Activated CD4-positive, CD25-positive, alpha-beta regulatory T cell (primary cell): ENCODE measurements around the gene SEC22C.
"Not testable (repeated sequence)": the region's sequence is repeated elsewhere in the genome, so short reads cannot be mapped to it uniquely, and the experiment has no call there.

ENCODE experiments used
- DNase-seq, 4 experiments: peaks; one replicate each; lab custom pipeline; 2025; lab: John Stamatoyannopoulos, UW

Gene SEC22C

DNA sequence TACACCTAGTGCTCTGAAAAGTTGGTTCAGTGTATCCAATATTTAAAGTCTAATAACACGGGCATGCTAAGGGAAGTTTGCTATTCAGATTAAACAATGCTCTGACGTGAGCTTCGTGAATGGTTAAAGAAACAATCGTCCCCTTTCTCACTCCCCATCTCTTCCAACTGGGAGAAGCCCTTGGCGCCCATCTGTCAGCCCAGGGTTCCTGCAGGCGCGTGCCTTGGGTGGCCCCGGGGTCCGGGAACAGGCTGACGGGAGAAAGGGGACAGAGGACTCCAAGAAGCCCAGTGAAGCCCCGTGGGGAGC, 413 bp downstream of the SEC22C start:
- no peak for DNase-seq

DNA sequence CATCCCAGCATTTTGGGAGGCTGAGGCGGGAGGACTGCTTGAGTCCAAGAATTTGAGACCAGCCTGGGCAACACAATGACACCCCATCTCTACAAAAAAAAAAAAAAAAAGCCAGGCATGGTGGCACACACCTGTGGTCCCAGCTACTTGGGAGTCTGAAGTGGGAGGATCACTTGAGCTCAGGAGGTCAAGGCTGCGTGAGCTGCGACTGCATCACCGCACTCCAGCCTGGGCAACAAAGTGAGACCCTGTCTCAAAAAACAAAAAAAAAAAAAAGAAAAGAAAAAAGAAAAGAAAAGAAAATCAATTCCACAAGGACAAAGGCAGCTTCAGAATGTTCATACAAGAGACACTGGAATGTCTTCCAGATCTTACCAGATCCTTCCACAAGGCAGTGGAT, 2.4 kb downstream of the SEC22C start:
- DNase-seq = not testable (repeated sequence)

DNA sequence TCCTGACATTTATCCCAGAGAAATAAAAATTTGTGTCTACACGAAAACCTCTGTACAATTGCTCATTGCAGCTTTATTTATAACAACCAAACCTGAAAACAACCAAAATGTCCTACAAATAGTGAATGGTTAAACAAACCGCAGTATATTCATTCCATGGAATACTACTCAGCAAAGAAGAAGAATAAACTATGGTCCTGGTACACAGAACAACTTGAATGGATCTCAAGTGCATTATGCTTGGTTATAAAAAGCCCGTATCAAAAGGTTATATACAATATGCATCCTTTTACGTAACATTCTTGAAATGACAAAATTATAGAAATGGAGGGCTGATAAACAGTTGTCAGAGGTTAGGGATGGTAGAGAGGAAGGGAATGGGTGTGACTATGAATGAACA, 3.7 kb downstream of the SEC22C start:
- DNase-seq = no peak

DNA sequence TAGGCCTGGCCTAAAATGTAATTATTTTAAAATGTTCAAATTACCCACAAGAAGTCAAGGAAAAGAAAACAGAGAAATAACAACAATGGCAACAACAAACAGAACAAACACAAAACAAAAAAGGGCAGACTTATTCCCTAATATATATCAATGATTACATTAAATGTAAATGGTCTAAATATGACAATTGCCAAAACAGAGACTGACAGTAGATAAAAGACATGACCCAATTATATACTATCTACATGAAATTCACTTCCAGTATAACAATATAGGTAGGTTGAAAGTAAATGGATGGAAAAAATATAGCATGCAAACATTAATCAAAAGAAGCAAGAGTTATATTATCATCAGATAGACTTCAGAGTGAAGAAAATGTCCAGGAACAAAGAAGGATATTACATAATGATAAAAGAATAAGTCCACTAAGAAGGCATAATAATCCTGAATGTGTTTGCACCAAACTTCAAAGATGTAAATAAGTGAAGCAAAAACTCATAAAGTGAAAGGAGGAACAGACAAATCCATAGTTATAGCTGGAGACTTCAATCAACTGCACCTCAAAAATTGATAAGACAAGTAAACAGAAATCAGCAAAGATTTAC, 6.5 kb downstream of the SEC22C start:
- DNase-seq = no peak

DNA sequence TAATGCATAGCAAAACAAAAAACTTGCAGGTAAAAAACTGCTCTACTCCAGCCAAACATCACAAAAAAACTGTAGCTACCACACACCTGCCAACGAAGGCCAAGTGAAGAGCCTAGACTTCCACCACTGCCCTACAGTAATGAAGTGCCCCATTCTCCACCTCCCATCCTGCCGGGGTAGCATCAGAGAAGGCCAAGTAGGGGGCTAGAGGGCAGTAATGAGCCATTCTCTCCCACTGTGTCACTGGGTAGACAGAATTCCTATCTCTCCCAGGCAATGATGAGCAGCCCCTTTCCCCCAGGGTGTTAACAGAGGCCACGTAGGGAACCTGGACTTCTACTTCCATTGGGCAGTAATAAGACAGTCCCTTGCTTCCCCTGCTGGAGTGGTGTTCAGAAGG, 9.5 kb downstream of the SEC22C start:
- DNase-seq = no peak

DNA sequence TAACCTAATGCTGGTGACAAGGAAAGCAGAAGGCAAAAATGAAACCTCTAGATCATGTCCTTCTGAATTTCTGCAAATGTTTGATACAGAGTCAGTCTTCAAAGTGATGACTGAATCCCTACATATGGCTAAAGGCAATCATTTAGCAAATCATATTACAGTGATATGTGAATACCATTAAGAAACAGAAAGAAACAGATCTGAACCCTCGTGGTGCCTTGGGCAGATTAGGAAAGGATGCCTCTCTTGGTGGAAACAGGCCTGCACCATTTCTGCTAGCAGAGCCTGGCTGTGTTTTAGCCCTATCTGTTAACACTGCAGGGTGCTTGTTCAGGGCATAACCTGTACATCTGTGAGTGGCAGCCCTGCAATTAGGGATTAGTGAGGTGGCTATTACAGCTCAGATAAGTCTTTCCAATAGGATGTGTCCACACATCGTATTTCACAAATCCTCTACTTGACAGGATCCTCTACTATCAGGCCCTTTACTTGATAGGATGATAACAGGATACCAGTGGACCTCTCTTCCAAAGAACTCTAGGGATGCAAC, 12.1 kb downstream of the SEC22C start:
- no peak for DNase-seq

DNA sequence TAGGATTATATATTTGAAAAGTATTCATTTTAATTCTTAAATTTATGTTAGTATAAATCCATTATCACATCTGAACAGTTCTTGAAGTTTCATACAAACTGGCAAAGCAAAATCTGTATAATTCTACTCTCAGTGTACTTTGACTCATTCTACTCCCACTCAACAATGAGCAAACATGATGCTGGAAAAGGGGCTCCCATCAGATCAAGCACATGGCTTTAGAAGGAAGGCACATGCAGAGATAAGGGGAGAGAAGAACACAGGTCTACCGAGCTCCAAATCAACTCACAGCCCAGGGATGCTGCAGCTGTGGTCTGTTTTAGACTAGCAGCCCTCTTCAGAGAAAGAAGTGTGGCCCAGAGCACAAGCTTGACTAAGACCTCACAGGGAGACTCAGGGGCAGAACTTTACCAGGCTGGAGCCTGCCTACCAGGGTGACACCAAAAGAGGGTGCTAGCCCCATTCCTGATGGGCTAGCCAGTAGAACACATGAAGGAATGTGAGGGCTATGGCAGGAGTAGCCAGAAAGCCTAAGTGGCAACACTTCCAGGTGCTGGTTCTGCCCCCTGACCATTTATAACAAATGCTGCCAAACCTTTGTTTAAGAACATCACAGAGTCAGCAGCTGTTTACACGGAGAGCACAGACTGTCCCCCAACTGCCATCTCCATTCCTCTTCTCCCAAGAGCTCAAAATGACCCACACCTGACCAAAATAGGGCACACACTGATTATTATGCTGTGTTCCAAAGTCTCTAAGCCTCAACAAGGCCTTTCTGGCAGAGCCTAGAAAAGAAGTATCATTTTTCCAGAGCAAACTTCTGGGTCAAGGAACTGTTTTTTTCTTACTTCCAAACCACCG, 19.5 kb downstream of the SEC22C start:
- DNase-seq = no peak

DNA sequence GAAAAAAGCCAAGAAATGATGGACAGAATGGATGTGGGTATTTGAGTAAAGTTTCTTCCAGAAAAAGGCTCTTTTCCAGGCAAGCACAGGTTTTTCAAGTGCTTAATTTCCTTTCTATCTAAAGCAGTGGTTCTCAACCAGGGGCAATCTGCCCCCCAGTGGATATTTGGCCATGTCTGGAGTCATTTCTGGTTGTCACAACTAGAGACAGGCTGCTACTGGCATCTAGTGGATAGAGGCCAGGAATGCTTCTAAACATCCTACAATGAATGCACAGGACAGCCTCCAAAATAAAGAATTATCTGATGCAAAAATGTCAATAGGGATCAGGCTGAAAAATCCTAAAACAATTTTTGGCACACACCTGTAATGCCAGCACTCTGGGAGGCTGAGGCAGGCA, 23.9 kb downstream of the SEC22C start:
- DNase-seq = no peak

DNA sequence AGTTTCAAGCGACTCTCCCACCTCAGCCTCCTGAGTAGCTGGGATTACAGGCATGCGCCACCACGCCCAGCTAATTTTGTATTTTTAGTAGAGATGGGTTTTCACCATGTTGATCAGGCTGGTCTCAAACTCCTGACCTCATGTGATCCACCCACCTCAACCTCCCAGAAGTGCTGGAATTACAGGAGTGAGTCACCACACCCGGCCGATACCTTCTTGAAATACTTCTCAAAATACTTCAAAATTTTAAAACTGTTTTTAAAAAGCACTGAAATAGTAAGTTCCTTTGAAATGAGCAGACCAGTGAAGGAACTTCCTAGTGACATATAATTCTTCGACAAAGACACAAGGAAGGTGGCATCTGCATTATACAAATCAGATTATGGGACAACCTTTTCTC, 24.9 kb downstream of the SEC22C start:
- not testable (repeated sequence) for DNase-seq

DNA sequence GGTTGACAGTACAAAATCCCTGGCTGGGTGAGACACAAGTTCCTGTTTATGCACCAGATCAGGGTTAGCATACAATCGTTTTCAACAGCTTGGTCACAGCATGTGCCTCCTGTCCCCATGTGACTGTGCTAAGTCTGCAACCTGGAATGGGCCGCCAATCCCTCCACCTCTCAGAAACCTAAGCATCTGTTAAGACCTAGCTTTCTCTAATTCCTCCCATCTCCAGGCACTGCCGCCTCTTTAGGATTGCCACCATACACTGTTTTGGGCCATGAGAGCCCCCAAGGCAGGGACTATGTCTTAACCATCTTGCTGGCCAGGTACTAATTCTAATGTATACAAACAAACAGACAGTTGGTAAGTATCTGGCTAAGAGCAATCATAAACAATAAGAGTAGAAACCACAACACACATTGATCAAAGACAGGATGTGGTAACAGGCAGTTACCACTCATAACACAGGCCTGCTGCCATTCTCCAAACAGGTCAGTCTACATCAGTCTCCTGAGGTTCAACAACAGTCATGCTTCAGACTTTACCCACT, 25.6 kb downstream of the SEC22C start:
- DNase-seq = no peak

DNA sequence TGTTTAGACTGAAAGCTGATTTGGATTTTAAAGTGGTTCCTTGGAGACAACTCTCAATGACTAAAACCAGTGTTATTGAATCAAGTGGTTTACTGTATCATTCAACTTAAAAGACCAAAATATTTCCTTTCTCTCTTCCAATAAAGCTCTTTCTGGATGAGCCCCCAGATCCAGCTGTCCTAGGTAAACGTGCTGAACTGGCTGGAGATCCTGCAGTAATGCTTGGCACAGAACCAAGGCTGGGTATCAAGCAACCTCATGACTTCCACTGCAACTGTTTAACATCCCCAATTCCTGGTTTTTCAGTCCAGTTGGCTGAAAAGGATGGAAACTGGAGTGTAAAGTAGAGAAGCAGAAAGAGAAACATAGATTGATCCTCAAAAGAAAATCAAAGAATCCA, 28.9 kb downstream of the SEC22C start:
- DNase-seq = no peak

DNA sequence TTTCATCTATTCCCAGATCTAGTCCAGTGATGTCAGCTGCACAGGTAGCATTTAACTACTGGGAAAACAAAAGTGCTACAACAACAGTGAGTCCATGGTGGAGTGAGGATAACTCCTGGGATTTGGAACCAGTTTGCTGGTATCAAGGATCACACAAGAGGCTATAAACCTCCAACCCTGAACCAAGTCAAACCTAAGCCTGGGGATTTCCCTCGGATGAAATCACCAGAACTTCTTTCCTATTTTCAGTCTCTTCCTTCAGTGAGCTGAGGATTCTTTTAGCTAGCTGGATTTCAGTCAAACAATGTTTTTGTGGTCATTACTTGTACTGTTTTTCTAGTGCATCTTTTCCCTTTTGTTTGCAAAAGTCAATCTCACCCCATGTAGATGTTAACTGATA, 31.5 kb downstream of the SEC22C start:
- DNase-seq = no peak

DNA sequence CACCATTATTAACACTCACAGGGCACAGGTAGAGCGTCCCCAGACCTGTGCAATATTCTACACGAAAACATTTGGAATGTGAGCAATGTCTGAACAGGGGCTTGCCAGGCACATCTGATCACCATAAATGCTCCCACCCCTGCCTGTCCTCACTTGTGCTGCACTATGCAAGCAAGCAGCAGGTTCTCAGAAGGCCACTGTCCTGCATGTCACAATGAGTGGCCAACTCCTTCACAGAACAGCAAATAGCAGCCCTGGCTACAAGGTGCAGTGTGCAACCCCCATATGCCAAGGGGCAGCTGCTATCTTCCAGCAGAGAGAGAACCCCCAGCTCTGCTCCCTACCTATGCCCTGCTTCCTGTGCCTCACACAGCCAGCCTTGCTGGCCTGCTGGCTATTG, 32.6 kb downstream of the SEC22C start:
- DNase-seq = no peak

DNA sequence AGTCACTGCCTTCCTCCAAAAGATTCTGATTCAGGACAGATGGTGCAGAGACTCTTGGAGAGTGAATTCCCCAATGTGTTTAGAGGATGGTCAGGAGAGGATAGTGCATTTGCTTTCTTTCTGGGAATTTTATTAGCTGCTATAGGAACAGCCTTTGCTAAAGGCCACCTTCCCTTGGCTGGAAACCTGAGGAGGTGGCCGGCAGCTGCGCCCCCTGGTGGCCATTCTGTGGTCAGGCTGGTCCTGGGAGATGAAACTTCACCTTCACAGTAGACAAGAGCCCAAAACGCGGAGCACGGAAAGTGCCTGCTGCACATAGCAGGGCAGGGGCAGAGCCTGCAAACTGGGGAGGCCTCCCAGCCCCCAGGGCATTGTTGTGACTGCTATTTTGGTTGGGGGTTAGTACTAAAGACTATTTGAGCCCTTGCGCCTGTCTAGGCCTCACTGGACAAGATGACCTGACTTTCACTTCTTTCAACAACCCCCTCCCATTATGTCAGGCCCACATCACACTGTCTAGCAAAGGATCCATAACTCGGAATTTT, 34.3 kb downstream of the SEC22C start:
- peak; percentile 36 to 54 (median 44) for DNase-seq

DNA sequence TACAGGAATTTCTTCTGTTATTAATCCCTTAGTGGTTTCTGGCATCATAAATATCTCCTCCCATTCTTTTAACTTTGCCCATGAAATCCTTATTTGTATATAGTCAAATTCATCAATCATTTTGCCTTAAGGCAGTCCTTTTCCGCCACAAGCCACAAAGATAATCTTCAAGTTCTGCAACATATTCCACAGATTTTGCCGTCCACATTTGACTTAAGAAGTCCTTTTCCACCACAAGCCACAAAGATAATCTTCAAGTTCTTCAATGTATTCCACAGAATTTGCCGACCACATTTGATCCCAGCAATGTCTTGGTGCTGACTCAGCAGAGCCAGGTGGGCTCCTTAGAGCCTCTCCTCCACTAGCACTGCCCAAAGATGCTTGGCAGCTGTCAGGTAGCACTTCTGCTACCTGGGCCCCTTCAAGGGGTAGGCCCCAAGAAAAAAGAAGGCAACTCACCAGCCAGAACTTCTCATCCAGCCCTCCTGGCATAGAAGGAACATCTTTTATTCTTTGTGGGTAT, 35.0 kb downstream of the SEC22C start:
- DNase-seq = no peak

DNA sequence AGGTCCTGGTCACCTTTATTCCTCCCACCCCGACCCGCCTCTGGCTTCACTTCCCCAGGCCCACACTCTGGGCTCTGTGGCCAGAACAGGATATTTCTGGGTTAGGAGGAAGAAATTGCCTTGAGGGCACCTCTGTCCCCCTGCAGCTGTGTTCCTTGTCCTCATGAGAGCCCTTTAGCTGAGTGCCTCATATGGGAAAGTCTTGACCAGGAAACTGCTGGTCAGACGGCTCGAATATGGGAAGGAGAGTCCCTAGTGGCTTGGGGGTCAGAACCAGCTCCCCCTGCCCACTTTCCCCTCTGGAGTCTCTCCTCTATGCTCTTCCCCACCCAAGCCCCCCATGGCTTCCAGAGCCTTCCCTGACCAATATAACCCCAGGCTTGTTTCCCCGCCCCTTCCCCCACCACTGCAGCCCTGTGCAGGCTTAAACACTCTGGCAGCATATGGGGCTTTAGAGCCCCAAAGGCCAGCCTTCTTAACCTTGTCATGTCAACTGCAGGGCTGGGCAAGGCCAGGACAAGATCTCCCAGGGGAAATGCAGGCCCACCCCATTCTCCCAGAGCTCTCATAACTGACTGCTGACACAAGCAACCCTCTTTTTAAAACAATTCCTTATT, 36.4 kb downstream of the SEC22C start:
- no peak for DNase-seq

DNA sequence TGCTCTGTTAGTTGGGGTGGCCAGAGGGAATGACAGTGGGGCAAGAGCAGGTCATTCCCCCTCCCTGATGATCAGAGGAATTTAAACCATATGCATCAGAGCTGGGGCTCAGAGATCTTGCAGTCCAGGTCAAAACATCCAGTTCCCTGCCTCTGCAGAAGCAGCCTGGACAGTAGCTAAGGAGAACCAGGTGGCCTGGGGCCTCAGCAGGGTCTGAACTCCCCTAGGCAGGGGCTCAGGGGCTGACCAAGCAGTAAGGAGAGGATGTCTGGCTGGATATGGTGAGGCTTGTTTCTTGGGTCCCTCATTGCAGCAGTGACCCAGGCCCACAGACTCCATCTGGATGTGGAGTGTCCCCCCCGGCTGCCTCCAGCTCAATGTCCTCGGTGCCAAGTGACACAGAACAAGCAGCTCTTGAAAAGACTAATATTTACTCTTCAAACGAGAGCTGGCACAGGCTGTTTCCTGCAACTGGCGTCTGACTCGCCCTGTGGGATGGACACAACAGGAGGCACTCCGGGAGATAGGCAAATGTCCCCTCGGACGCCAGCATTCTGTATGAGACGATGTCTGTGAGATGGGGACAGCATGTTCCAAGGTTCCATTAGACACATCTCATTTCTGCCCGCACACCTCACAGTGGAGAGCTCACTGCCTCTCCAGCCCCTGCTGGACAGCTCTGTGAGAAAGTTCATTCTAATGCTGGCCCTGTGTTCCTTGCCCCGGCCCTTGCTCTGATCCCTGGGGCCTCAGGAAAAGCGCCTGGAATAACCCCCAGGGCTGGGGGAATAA, 37.1 kb downstream of the SEC22C start:
- no peak for DNase-seq

DNA sequence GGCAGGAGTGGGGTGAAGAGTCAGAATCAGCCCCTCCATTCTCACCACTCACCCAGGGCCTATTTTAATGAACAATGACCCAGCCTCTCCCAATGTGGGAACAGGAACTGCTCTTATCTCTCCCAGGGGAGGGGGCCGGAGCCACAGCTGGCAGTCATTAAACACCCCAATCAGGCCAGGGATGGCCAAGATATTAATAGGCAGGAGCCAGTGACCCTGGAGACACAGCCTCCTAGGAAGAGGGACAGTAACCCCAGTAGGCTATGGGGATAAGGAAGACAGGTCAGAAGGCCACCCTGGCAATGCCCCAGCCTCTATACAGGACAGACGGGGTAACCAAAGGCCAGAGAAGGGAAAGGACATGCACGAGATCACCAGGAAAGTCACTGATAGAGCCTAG, 40.7 kb downstream of the SEC22C start:
- no peak for DNase-seq

DNA sequence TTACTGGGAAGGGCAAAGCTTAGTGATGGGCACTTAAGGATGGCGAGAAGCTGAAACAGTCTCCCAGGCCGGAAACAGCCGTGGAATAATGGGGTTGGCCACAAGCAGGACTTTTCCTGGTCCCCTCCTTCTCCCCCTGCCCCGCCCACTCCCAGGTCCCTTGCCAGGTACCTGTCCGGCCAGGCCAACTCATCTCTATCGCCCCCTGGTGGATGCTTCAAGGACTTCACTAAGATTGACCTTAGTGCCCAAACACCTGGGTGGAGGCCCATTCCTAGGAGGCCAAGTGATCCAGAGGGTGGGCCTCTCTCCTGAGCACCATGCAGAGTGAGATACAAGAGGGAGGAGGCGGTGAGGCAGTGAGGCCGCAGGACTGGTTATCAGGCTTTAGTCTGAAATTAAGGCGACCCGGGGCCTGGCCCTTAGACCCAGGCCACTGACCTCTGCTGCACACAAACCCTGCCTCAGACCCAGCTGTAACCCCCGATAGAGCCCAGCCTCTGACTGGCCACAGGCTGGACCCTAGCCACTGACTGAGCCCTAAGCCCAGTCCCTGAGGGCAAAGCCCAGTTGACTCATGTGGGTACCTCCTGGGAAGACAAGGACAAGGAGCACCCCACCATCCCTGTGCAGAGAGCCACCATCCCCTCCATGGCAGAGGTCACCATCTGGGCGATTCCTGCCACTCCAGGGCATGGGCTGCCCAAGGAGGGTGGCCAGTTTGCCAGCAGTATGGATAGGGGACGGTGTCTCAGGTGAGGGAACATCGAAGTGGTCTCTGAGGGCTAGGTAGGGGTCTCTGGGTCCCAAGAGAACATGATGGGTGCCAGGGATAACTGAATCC, 41.7 kb downstream of the SEC22C start:
- DNase-seq = peak; percentile 27 to 54 (median 38)

DNA sequence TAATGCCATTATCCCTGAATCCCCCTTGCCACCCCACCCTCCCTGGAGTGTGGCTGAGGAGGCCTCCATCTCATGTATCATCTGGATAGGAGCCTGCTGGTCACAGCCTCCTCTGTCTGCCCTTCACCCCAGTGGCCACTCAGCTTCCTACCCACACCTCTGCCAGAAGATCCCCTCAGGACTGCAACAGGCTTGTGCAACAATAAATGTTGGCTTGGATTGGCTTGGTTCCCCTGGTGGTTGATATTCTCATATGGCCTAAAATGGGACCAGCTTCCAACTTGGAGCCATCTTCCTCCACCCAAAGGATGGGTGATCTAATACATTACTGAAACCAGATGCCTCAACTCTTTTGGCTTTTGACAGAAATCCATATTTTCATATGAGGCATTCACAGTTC, 44.4 kb downstream of the SEC22C start:
- no peak for DNase-seq
